Measurements from ENCODE around the gene CACNA2D2.

DNA sequence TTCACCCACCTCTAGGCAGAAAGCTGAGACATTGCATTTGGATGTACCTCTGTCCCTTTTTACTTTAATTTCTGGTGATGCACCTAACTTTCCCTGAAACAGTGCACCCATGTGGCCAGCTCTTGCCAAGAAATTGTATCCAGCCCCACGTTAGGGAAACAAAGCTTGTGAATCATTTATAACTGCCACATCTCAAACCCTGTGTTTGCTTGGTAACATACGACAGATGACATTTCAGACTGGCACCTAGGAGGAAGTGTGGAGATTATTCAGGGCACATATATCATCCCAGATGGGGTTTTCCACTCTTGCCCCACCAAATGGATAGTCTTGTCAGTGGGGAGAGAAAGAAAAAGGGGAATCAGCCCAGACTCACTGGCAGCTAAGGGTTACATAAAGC is 150.7 kb downstream of the CACNA2D2 start:
- TF ChIP-seq, protein P1, sequence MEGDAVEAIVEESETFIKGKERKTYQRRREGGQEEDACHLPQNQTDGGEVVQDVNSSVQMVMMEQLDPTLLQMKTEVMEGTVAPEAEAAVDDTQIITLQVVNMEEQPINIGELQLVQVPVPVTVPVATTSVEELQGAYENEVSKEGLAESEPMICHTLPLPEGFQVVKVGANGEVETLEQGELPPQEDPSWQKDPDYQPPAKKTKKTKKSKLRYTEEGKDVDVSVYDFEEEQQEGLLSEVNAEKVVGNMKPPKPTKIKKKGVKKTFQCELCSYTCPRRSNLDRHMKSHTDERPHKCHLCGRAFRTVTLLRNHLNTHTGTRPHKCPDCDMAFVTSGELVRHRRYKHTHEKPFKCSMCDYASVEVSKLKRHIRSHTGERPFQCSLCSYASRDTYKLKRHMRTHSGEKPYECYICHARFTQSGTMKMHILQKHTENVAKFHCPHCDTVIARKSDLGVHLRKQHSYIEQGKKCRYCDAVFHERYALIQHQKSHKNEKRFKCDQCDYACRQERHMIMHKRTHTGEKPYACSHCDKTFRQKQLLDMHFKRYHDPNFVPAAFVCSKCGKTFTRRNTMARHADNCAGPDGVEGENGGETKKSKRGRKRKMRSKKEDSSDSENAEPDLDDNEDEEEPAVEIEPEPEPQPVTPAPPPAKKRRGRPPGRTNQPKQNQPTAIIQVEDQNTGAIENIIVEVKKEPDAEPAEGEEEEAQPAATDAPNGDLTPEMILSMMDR (IDR thresholded peaks at IDR 0.05), result no peak
- no peak for TF ChIP-seq POLR2A (IDR thresholded peaks at IDR 0.05)

Data from lower leg skin (tissue), 3 donors.